Stimulated activated CD8-positive, alpha-beta memory T cell treated with anti-CD3 and anti-CD28 coated beads, Interleukin-15, amount 100 ng/mL, for 48 hours (primary cell): ENCODE measurements around the gene P3H2.

Experiments used
- DNase-seq, 2 donors: peaks; one replicate each; pipeline ENCODE4 v3.0.0-alpha.2; 2020; ENCODE audit warnings: low read depth in 2 of 2

The P3H2 gene

GRCh38 chr3:190055773-190056172, 64.9 kb downstream of the P3H2 start:
- DNase-seq, result no peak

- DNase-seq, result no peak
These were observed 66.6 kb downstream of the P3H2 start for GRCh38 chr3:190053919-190054672.

GRCh38 chr3:190051641-190052040, 69.1 kb downstream of the P3H2 start:
- DNase-seq, result no peak

- DNase-seq, result no peak
These were observed 71.7 kb downstream of the P3H2 start for GRCh38 chr3:190048932-190049441.

- no peak for DNase-seq
These were observed 75.7 kb downstream of the P3H2 start for GRCh38 chr3:190044974-190045373.

- no peak for DNase-seq
These were observed 76.6 kb downstream of the P3H2 start for GRCh38 chr3:190044142-190044541.

GRCh38 chr3:190043741-190044140, 77.0 kb downstream of the P3H2 start:
- DNase-seq, result no peak

- DNase-seq, result no peak
These were observed 78.1 kb downstream of the P3H2 start for GRCh38 chr3:190042558-190042957.

- DNase-seq, result no peak
These were observed 79.2 kb downstream of the P3H2 start for GRCh38 chr3:190041333-190042041.

- DNase-seq, result no peak
These were observed 80.6 kb downstream of the P3H2 start for GRCh38 chr3:190040145-190040544.

- no peak for DNase-seq
These were observed 82.4 kb downstream of the P3H2 start for GRCh38 chr3:190038050-190038933.

GRCh38 chr3:190036631-190037030, 84.1 kb downstream of the P3H2 start:
- DNase-seq, result no peak

GRCh38 chr3:190034446-190034845, 86.3 kb downstream of the P3H2 start:
- DNase-seq, result no peak

- DNase-seq, result no peak
These were observed 87.8 kb downstream of the P3H2 start for GRCh38 chr3:190032923-190033322.

- DNase-seq, result no peak
These were observed 88.6 kb downstream of the P3H2 start for GRCh38 chr3:190031887-190032752.

- DNase-seq, result no peak
These were observed 93.6 kb downstream of the P3H2 start for GRCh38 chr3:190027116-190027515.

- no peak for DNase-seq
These were observed 94.5 kb downstream of the P3H2 start for GRCh38 chr3:190026154-190026553.

GRCh38 chr3:190024912-190025311, 95.8 kb downstream of the P3H2 start:
- no peak for DNase-seq

GRCh38 chr3:190019844-190020243, 100.9 kb downstream of the P3H2 start:
- DNase-seq, result no peak

GRCh38 chr3:190019006-190019405, 101.7 kb downstream of the P3H2 start:
- DNase-seq, result no peak

- no peak for DNase-seq
These were observed 102.2 kb downstream of the P3H2 start for GRCh38 chr3:190018460-190018859.
